Caco-2 (cell line): ENCODE data around the gene COL5A2. TPM values are rescaled to one million over a fixed set of nuclear protein-coding genes. Genes with fewer than 3 reads are reported as not detected.

Experiments used
- BruUV-seq: library from RNA; stranded (reverse); fragments of 400-500 nt; replicated peaks from 2 replicates; lab custom pipeline; 2021; lab: Mats Ljungman, UMichigan
- CTCF ChIA-PET: fragments of 300-600 bp; sonication (Branson Sonifier 250); formaldehyde crosslinking; loops from one replicate; lab custom pipeline; 2022; ENCODE audit warnings: antibody characterized with exemption; lab: Charles Lee
- POLR2A ChIA-PET: fragments of 300-600 bp; sonication (Branson Sonifier 250); formaldehyde crosslinking; loops from one replicate; lab custom pipeline; 2022; ENCODE audit warnings: antibody characterized with exemption; lab: Charles Lee
- DNase-seq, 2 experiments: peaks; one replicate each; pipeline versions ENCODE4 v3.0.0 to v3.0.0-alpha.2; 2020 to 2022
- H3K27me3 ChIP-seq: replicated peaks from 2 replicates; pipeline ENCODE4 v1.6.0; 2011; ENCODE audit warnings: low read length; ENCODE audit not compliant: control insufficient read depth, insufficient read depth
- H3K36me3 ChIP-seq: 2 replicates; pipeline ENCODE4 v1.5.1; 2011; ENCODE audit warnings: low read length; ENCODE audit not compliant: control insufficient read depth, insufficient read depth
- H3K4me1 ChIP-seq: fragments of 250-450 bp; sonication (Bioruptor Pico); 2 replicates; pipeline ENCODE4 v1.5.1; 2020; ENCODE audit warnings: mild to moderate bottlenecking
- H3K4me3 ChIP-seq: 2 replicates; pipeline ENCODE4 v1.5.1; 2011; ENCODE audit warnings: low read depth, mild to moderate bottlenecking, control low read depth, low read length
- H3K9me3 ChIP-seq: fragments of 250-450 bp; sonication (Bioruptor Pico); 2 replicates; pipeline ENCODE4 v1.5.1; 2020; ENCODE audit warnings: mild to moderate bottlenecking, moderate library complexity
- H3K27ac Mint-ChIP-seq: one replicate; pipeline ENCODE4 v1.8.0; 2022; ENCODE audit warnings: mixed read lengths; ENCODE audit not compliant: unreplicated experiment
- H3K27me3 Mint-ChIP-seq: one replicate; pipeline ENCODE4 v1.8.0; 2022; ENCODE audit warnings: mixed read lengths; ENCODE audit not compliant: insufficient read depth, unreplicated experiment
- H3K36me3 Mint-ChIP-seq: one replicate; pipeline ENCODE4 v1.8.0; 2022; ENCODE audit warnings: mild to moderate bottlenecking, mixed read lengths; ENCODE audit not compliant: insufficient read depth, unreplicated experiment
- H3K4me1 Mint-ChIP-seq: one replicate; pipeline ENCODE4 v1.8.0; 2022; ENCODE audit warnings: low read depth, mixed read lengths; ENCODE audit not compliant: unreplicated experiment
- H3K4me3 Mint-ChIP-seq: one replicate; pipeline ENCODE4 v1.8.0; 2022; ENCODE audit warnings: mild to moderate bottlenecking, moderate library complexity, mixed read lengths; ENCODE audit not compliant: unreplicated experiment
- H3K9me3 Mint-ChIP-seq: one replicate; pipeline ENCODE4 v1.8.0; 2022; ENCODE audit warnings: mixed read lengths; ENCODE audit not compliant: unreplicated experiment
- CTCF ChIP-seq, 2 experiments: fragments of 200-600 bp in 1 of 2; IDR thresholded peaks; 1 replicate in 1 of 2; 2 replicates in 1 of 2; pipeline versions ENCODE4 v1.5.1 to v1.8.0; 2011 to 2022; ENCODE audit warnings: antibody characterized with exemption in 1 of 2, control low read depth in 1 of 2, inconsistent platforms in 1 of 2, low read depth in 1 of 2, low read length in 1 of 2, mild to moderate bottlenecking in 1 of 2, moderate library complexity in 1 of 2; ENCODE audit not compliant: insufficient read depth in 1 of 2, severe bottlenecking in 1 of 2, unreplicated experiment in 1 of 2
- intact Hi-C: fragments of 100-400 bp; cut with micrococcal nuclease; formaldehyde crosslinking; loops from one replicate; pipeline ENCODE4 v1.10.0; 2022; ENCODE audit not compliant: unreplicated experiment
- total RNA-seq: library from RNA; stranded (reverse); gene quantifications from 2 replicates; pipeline ENCODE4 v1.2.3, GENCODE V29; 2022

The COL5A2 gene
- total RNA-seq, 1 experiment from 2014 or later, result 244 TPM

- Histone ChIP-seq H3K9me3 (no peaks in the 10 kb centered on the region), H3K4me1 (no peaks in the 10 kb centered on the region), H3K27me3 (no peaks in the 10 kb centered on the region), H3K36me3 (no peaks in the 10 kb centered on the region), H3K4me3 (no peak overlapping the region)
- intact Hi-C loops, result loop anchor here (5.0 kb wide), 1 partner anchor 294 kb away; no protein-coding TSS in a partner anchor
- no peaks in the 10 kb centered on the region for H3K27me3 Mint-ChIP-seq
- CTCF ChIA-PET, result no interaction called here
- H3K36me3 Mint-ChIP-seq, result no peaks in the 10 kb centered on the region
- no peak for TF ChIP-seq CTCF (IDR thresholded peaks at IDR 0.05; ENCODE audit: insufficient read depth in 1 of 2, low read depth in 1 of 2, low read length in 1 of 2, severe bottlenecking in 1 of 2, unreplicated experiment in 1 of 2)
- H3K4me1 Mint-ChIP-seq, result no peaks in the 10 kb centered on the region
- DNase-seq, result no peak
- H3K27ac Mint-ChIP-seq, result no peak overlapping the region
- POLR2A ChIA-PET, result interaction anchor here (0.6 kb wide), 1 partner anchor 35 kb away, joined by 4 read pairs; no protein-coding TSS in a partner anchor
- no peak overlapping the region for H3K4me3 Mint-ChIP-seq
- no peaks in the 10 kb centered on the region for H3K9me3 Mint-ChIP-seq
- BruUV-seq, result no TSS peak
These were observed 61.2 kb downstream of the COL5A2 start for GRCh38 chr2:189118386-189118785.

- Mint-ChIP-seq H3K4me3 (no peak overlapping the region), H3K27me3 (no peaks in the 10 kb centered on the region), H3K36me3 (no peaks in the 10 kb centered on the region), H3K27ac (no peak overlapping the region), H3K9me3 (no peaks in the 10 kb centered on the region), H3K4me1 (no peaks in the 10 kb centered on the region)
- BruUV-seq, result no TSS peak
- H3K9me3 ChIP-seq, result no peaks in the 10 kb centered on the region
- no peak for DNase-seq
- H3K27me3 ChIP-seq, result no peaks in the 10 kb centered on the region
- CTCF ChIA-PET, result interaction anchor here (1.9 kb wide), 1 partner anchor 26 kb away, joined by 6 read pairs; no protein-coding TSS in a partner anchor
- POLR2A ChIA-PET, result no interaction called here
- no peak overlapping the region for H3K4me3 ChIP-seq
- no peaks in the 10 kb centered on the region for H3K4me1 ChIP-seq
- TF ChIP-seq CTCF (IDR thresholded peaks at IDR 0.05; ENCODE audit: insufficient read depth in 1 of 2, low read depth in 1 of 2, low read length in 1 of 2, severe bottlenecking in 1 of 2, unreplicated experiment in 1 of 2), result no peak
- intact Hi-C loops, result loop anchor here (5.0 kb wide), 1 partner anchor 295 kb away; no protein-coding TSS in a partner anchor
- H3K36me3 ChIP-seq, result no peaks in the 10 kb centered on the region
These were observed 62.6 kb downstream of the COL5A2 start for GRCh38 chr2:189116979-189117378.

DNA sequence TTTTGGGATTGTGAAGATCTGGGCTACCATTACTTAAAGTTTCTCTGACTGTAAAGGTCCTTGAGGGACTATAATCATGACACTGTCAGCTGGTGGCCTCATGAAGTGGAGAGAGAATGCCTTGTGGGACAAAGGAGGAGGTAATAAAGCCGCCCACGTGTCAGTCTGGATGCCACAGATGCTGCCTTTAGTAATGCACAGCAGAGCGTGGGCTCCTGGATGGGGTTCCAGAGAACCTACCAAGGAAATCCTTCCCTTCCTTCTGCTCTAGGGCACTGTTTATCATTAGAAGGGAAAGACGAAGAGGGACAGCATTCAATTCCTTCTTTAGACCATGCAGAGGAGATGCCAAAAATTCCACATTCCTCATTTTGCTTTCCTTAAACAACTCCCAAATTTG, 63.5 kb downstream of the COL5A2 start:
- H3K9me3 ChIP-seq, result no peaks in the 10 kb centered on the region
- Mint-ChIP-seq H3K9me3 (no peaks in the 10 kb centered on the region), H3K36me3 (no peaks in the 10 kb centered on the region), H3K4me3 (no peak overlapping the region), H3K27me3 (no peaks in the 10 kb centered on the region), H3K4me1 (peaks cover 6% of the 10 kb centered on the region), H3K27ac (no peak overlapping the region)
- CTCF ChIA-PET, result interaction anchor here (1.5 to 1.9 kb wide), 2 partner anchors 27 to 172 kb away, joined by 4 to 6 read pairs; no protein-coding TSS in a partner anchor
- no peaks in the 10 kb centered on the region for H3K36me3 ChIP-seq
- intact Hi-C loops, result loop anchor here (5.0 kb wide), 1 partner anchor 296 kb away; no protein-coding TSS in a partner anchor
- DNase-seq, result no peak
- peaks cover 4% of the 10 kb centered on the region; the same call in 1 of the 2 replicates for H3K4me1 ChIP-seq
- POLR2A ChIA-PET, result no interaction called here
- BruUV-seq, result no TSS peak
- H3K27me3 ChIP-seq, result no peaks in the 10 kb centered on the region
- TF ChIP-seq CTCF (IDR thresholded peaks at IDR 0.05; ENCODE audit: insufficient read depth in 1 of 2, low read depth in 1 of 2, low read length in 1 of 2, severe bottlenecking in 1 of 2, unreplicated experiment in 1 of 2), result no peak
- H3K4me3 ChIP-seq, result no peak overlapping the region
